Stimulated activated CD8-positive, alpha-beta memory T cell treated with anti-CD3 and anti-CD28 coated beads, Interleukin-7, amount 100 ng/mL, for 48 hours (primary cell): ENCODE measurements around the gene YPEL3.

ENCODE experiments used
- DNase-seq, 2 donors: peaks; one replicate each; pipeline ENCODE4 v3.0.0-alpha.2; 2020; ENCODE audit warnings: low read depth in 1 of 2; ENCODE audit errors: extremely low read depth in 1 of 2

Gene YPEL3

GRCh38 chr16:30075503-30076275 is 20.3 kb downstream of the YPEL3 start, which contains the start of gene PPP4C:
Gene PPP4C (plus strand): TSS chr16:30075994. CDS start chr16:30076378, 384 bp downstream.
- DNase-seq = peak; percentile 83 to 85

GRCh38 chr16:30070490-30070889 is 25.5 kb downstream of the YPEL3 start:
- DNase-seq = no peak

GRCh38 chr16:30069611-30070462 is 26.2 kb downstream of the YPEL3 start:
- no peak for DNase-seq

- no peak for DNase-seq
Measured at GRCh38 chr16:30068750-30069610, 27.0 kb downstream of the YPEL3 start.

GRCh38 chr16:30068333-30068732 is 27.7 kb downstream of the YPEL3 start:
- no peak for DNase-seq

- DNase-seq = no peak
Measured at GRCh38 chr16:30067584-30067916, 28.5 kb downstream of the YPEL3 start.

DNA sequence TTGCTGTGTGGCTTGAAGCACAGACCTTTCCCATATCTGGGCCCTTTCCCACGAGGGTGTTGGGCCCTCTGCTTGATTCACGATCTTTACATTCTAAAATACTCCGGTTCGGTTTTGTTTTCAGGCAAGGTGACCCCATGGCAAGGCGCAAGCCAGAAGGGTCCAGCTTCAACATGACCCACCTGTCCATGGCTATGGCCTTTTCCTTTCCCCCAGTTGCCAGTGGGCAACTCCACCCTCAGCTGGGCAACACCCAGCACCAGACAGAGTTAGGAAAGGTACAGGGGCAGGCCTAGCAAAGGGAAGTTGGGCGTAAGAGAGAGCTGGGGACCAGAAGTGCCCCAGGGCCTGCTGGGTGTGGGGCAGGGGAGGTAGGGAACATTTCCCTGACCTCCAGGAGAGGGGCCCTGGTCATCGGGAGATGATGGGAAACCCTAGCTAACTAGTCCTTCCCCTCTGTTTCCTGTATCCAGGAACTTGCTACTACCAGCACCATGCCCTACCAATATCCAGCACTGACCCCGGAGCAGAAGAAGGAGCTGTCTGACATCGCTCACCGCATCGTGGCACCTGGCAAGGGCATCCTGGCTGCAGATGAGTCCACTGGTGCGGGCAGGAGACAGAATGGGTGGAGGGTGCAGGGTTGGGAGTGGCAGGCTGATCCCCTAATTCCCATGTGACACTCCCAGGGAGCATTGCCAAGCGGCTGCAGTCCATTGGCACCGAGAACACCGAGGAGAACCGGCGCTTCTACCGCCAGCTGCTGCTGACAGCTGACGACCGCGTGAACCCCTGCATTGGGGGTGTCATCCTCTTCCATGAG is 29.0 kb downstream of the YPEL3 start:
- DNase-seq = no peak

DNA sequence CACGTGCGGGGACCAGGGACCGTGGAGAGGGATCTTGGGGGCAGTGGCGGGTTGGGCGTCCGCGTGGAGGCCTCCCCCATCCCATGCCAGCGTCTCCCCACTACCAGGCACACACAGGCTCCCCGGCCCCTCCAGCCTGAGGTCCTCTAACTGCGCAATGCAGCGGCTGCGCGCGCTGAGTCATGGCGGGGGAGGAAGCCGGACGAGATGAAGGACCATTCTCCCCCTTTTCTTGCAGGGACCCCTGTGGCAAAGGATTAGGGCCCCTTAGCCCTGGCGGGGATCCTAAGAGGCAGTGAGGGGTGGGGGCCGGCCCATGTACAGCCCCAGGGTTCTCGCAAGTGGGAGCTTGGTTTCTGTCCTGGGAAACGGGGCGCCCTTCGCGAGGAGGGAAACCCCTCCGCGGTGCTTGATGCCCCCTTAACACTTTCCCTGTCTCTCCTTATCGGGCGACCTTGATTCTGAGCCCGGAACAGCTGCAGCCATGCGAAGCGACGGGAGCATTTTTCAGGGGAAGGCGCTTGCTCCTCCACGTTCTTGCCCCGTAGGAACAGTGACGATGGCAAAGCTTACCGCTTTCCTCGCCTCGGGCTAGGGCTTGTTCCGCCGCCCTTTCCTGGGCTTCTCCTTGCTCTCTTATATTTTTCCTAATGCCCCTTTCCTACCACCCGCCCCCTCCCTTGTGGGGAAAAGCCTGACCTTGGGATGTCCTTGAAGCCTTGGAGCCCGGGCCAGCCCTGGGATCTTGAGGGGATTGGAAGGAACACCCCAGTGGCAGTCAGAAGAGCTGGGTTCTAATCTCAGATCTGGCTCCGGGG is 29.9 kb downstream of the YPEL3 start:
- no peak for DNase-seq

GRCh38 chr16:30065102-30065942 is 30.7 kb downstream of the YPEL3 start, which contains the start of gene ALDOA:
Gene ALDOA (plus strand): TSS chr16:30065760. CDS start chr16:30066898, 1,138 bp downstream.
- DNase-seq = peak; percentile 95 to 96

DNA sequence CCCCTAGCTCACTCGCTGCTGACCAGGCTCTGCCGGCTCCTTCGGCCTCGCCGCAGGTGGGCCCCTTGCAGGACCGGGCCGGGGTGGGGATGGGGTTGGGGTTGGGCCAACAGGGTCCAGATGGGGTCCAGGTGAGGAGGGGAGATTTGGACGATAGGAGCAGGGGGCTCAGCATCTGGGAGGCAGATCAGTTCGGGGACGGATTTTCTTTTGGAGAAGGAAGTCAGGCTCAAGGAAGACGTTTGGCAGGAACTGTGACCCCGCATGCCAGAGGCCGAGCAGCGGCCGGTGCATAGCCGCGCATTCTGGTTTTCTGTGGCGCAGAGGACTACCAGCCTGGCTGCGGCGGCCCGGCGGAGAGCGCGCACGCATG is 31.3 kb downstream of the YPEL3 start:
- DNase-seq = no peak

DNA sequence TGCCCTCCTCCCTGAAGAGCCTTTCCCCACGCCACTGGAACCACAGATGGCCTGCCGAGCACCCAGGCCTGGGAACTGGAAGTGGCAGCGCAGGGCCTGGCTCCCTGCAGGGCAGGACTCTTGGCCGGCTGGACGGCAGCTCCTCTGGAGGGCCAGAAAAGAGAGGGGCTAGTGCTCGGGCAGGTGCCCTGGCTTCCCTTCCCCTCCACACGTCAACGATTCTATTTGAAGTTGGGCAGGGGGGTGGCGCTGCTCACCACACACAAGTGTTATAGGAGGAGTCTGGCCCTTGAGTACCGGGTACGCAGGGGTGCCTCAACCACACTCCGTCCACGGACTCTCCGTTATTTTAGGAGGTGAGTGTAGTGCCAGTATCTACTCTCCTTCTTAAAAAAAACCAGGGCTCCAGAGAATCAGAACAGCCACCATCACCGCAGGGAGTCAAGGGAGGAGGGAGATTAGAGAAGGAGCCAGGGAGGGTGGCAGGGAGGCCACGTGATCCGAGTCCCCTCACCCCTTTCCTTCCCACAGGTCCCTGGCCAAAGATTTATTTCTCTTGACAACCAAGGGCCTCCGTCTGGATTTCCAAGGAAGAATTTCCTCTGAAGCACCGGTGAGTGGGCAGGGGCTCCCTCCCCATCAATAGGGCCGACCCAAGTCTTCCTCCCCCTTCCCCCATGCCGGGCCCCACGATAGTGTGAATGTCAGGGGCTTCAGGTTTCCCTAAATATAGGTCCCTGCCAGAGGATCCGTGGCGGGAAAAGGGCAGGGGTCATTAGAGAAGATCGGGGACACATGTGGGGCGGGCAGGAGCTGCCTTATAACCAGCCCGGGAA is 31.9 kb downstream of the YPEL3 start:
- peak; percentile 46 to 68 for DNase-seq

DNA sequence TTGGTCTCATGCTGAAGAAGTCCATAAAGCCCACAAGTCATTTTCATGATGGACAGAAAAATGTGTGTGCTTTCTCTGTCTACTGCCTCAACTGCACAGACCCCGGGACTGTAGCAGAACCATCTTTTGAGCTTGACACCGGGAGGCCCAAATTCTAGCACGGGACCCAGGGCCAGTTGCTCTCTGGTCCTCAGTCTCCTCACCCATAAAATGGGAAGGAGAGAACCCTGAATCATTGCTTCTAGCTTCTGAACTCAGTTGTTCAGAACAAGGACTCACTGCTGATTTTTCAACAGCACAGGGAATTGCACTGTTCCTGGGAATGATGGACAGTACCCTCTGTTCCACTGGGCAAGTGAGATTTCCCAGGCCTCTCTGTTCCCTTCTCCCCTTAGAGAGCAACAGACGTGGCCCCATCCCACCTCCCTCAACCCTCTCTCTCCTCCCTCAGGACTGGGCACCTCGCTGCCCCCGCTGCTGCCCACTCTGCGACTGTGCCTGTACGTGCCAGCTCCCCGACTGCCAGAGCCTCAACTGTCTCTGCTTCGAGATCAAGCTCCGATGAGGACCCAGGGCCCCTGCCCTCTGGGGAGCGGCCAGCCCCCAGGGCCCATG is 32.6 kb downstream of the YPEL3 start:
- DNase-seq = no peak

DNA sequence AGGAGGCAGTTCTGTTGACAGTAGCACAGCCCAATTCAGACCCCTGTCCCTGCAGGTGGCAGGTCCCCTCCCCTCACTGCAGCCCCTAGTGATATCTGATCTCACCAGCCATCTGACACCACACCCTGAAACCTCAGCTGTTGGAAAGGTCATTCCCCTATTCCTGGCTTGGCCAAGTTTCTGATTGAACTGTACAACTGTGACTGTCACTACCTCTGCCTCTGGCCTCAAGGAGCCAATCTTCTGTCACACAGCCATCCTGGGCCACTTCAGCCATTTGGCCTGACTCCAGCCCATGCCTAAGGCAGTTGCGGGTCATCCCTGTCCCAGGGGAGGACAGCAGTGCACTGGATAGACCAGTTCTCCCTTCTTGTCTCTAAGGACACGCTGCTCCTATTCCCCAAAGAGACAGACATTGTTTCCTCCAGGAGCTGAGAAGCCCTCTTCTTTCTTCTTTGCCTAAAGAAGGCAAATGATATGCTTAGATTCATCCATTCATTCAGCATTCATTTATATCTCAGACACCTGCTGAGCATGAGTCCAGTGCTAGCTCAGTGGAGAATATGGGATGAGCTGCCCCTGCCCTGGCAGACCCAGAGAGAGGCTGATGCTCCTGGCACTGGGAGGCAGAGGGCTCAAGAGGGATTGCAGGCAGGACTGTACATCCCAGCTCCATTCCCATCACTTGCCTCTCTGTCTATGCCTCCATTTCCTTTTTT is 35.0 kb downstream of the YPEL3 start:
- no peak for DNase-seq

DNA sequence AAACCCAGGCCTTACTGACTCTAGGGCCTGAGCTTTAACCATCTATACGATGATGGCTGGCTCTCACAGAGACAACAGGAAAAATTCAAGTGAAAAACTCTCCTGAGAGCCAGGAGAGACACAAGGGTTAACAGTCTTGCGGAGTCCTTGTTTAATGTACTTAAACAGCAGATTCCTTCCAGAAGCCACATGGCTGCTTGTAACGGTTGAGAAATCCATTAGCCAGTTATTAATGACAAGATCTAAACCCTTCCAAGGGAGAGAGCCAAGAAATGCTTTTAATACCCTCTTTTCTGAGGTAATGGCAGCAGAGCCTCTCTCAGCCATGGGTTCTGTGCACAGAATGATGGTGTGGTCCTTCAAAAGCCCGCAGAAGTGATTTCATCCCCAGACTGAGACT is 35.7 kb downstream of the YPEL3 start:
- DNase-seq = no peak

DNA sequence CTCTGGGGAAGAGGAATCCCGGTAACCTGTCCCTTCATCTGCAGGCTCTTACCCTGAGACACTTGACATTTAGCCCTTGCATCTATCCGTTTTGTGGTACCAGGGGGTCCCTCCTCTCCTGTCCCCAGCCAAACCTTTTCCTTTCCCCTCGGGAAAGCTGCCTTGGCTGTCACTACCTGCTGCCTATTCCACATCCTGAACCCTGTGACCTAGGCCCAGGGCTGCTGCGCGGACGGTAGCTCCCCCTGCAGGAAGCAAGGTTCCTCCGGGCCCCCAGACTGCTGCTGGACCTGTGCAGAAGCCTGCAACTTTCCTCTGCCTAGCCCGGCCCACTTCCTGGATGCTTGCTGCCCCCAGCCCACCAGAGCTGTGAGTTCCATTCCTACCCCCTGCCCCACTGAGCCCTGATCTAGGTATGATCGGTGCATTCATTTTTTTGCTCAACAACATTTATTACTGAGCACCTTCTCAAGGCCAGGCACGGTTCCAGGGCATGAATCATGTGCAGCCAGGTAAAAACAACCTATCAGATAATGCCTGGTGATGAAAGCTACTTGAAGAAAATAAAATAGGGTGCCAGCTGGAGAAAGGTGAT is 41.0 kb downstream of the YPEL3 start:
- DNase-seq = no peak

- DNase-seq = no peak
Measured at GRCh38 chr16:30054451-30054850, 41.6 kb downstream of the YPEL3 start.
